ENCODE results near the gene GRIK2.
A peak's percentile ranks its signal among the peaks of the same experiment; 100 is the strongest.

The GRIK2 gene

GRCh38 chr6:101454106-101454676 is 60.7 kb downstream of the GRIK2 start:
- no peak for DNase-seq (ENCODE audit: low read depth)

- DNase-seq (ENCODE audit: low read depth) = no peak
These were observed 64.8 kb downstream of the GRIK2 start for GRCh38 chr6:101458336-101458735.

- DNase-seq (ENCODE audit: low read depth) = no peak
These were observed 65.3 kb downstream of the GRIK2 start for GRCh38 chr6:101458826-101459225.

DNA sequence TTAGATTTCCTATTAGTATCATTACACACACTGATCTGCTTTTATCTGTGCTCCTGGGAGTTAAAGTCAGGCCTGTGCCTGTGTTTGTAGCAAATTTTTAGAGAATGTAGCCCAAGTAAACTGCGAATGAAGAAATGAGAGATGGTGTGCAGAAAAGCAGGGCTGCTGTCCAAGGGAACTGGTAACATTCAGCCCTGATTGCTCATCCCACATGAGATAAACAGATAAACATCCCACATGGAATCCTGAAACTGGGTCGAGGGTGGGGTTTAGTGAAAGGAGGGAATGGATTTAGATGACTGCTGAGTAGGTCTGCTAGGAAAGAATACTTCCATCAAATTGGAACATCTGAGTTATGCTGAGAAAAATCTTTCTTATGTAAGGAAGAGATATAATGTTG is 69.1 kb downstream of the GRIK2 start:
- DNase-seq (ENCODE audit: low read depth) = no peak

DNA sequence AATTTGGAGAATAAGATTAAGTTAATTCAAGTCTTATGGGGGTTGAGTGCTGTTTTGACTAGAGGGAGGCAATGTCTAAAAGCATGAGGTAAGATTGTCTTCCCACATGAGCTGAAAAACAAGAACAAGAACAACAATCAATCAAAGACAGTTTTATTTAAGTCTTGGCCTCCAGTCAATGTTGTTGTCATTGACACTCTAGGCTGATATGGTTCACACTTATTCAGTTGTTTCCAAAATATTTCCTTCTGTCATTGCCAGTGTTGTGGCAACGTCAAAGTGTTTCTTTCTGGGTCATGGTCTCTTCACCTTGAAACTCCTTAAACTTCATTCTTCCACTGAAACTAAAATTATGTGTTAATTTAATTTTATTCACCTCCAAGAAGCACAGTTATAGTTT is 72.4 kb downstream of the GRIK2 start:
- no peak for DNase-seq (ENCODE audit: low read depth)

DNA sequence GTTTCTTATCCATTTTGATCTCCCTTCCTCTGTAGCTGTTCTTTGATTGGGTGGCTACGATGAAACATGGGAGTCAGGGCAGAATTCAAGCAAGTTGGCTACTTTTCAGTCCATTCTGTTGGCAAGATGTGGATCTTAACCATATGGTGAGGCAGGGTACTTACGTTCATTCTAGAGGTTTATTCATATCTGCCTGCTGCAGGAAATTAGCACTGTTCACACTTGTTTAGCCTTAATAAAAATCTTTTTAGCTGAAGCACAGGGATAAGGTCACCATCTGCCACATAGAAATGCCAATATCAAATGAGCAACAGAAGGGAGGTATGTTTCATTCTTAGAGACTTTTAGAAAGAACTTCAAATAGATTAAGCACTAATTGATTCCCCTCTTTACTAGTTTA is 83.9 kb downstream of the GRIK2 start:
- DNase-seq (ENCODE audit: low read depth) = no peak

GRCh38 chr6:101478891-101479290 is 85.4 kb downstream of the GRIK2 start:
- DNase-seq (ENCODE audit: low read depth) = no peak

DNA sequence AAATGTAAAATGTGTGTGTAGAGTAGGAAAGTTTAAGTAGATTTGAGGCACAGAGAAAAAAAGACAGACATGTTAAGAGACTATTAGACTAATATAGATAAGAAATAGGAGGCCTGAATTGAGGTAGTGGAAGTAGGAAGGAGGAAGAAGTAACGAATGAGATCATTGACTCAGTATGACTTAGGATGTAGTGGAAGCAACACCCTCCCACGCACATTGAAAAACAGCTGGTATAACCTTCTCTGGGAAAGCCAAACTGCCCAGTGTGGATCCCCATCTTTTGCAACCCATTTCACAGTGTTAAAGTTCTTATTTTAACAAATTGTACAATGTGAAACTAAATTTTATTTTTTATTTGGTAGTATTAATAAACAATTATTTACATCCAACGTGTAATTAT is 89.1 kb downstream of the GRIK2 start:
- DNase-seq (ENCODE audit: low read depth) = no peak

- no peak for DNase-seq (ENCODE audit: low read depth)
These were observed 91.3 kb downstream of the GRIK2 start for GRCh38 chr6:101484781-101485180.

- DNase-seq (ENCODE audit: low read depth) = no peak
These were observed 92.6 kb downstream of the GRIK2 start for GRCh38 chr6:101486124-101486523.

GRCh38 chr6:101486726-101487125 is 93.2 kb downstream of the GRIK2 start:
- DNase-seq (ENCODE audit: low read depth) = no peak

DNA sequence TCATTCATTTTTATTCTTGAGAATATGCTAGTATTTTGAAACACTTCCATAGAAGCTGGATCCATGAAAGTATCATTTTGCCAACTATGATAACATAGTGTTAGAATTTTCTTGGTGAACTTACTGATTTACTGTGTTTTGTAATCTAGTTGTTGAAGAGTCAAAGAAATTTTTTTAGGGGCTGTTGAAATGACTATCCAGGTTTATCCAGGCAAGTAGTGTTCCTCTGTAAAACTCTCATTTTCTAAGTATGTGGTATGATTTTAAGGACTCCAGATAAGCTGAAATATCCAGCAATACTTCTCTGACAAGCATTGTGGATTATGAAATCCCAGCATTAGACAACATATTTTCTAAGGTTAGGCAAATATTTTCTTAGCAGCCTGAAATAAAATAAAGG is 95.9 kb downstream of the GRIK2 start:
- no peak for DNase-seq (ENCODE audit: low read depth)

DNA sequence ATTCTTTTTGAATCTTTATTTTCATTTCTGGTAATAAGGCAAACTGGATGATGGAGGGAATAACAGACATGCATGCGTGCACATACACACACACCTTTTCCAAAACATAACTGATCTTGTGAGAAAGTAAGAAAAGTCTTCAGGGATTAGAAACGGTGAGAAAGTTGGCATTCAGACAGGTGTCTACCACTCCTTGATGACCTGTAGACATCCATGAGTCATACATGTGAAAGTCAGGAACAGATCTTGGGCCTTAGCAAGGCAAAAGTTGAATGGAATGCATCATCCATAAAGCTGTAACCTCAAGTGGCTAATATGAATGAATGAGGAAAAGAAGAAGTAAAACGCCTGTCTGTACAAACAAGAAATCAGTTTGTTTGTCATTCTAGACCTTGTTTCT is 97.3 kb downstream of the GRIK2 start:
- DNase-seq (ENCODE audit: low read depth) = no peak

GRCh38 chr6:101502818-101503217 is 109.3 kb downstream of the GRIK2 start:
- no peak for DNase-seq (ENCODE audit: low read depth)

DNA sequence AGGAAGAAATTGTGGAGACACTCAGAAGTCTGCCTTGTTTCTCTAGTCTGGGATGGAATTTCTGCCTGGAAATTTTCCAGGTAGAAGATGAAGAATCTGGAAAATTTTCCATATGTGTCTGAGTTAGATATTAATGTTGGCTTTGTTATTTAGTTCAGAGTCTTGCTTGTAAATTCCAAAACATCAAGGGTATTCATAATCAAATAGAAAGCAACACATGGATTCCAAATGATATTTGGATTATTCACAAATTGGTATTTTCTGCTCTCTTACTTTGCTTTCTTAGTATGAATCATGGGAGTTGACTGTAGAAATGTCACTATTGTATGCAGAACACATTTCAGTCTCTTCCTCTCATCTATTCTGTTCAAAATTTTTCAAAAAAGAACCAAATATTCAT is 116.0 kb downstream of the GRIK2 start:
- peak; percentile 18 for DNase-seq (ENCODE audit: low read depth)

GRCh38 chr6:101513181-101513580 is 119.7 kb downstream of the GRIK2 start:
- no peak for DNase-seq (ENCODE audit: low read depth)

GRCh38 chr6:101516578-101516977 is 123.1 kb downstream of the GRIK2 start:
- DNase-seq (ENCODE audit: low read depth) = no peak

GRCh38 chr6:101517632-101518031 is 124.1 kb downstream of the GRIK2 start:
- DNase-seq (ENCODE audit: low read depth) = no peak

DNA sequence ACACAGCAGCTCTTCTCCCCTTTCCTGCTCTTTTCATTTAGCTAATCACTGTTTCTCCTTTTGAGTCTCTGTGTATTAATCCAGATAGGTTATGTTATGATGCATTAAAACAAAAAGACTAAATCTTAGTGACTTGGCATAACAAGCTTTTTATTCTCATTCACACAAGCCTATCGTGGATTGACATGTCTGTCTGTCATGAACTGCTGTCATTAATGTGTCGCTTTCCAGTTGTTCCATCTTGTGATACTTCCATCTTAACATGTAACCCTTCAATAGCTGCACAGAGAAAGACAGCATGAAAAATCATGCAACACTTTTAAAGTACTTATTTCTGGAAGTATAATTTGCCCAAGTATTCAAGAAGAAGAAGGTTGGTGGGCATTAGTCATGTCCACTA is 128.7 kb downstream of the GRIK2 start:
- DNase-seq (ENCODE audit: low read depth) = no peak

DNA sequence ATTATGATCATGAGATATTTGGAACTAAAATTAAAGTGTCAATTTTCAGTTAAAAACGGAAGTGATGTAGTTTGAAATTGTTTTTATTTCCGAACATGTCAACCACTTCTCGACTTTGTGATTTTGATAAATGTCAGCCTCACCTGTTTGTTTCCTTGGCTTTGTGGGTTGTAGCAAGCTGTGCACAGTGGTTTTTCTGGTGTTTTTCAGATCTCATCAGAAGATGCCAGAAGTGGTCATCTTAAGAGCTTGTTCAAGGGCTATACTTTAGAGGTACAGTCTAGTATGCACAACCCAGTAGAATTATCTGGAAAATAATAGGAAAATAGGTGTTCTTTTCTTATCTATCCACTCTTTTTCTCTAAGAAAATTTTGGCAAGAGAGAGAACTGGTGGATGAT is 134.0 kb downstream of the GRIK2 start:
- no peak for DNase-seq (ENCODE audit: low read depth)

GRCh38 chr6:101528801-101529200 is 135.3 kb downstream of the GRIK2 start:
- no peak for DNase-seq (ENCODE audit: low read depth)

- no peak for DNase-seq (ENCODE audit: low read depth)
These were observed 138.0 kb downstream of the GRIK2 start for GRCh38 chr6:101531538-101531937.

DNA sequence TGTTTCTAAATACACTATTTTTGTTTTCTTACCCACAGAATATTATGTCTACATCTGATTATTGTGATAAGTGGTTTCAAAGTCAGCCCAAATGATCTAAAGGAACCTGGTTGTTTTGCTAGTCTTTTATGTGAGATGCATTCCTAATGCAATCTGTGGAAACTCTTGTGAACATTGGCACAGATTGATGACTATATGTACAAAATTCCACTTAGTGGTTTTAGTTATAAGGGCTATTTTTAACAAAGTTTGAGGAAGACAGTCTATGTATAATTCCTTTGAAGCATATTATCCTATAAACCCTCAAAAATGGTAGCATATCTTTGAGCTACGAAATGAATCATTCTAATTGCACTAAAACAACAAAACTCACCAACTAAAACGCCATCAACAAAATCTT is 140.9 kb downstream of the GRIK2 start:
- DNase-seq (ENCODE audit: low read depth) = no peak

GRCh38 chr6:101534821-101535220 is 141.3 kb downstream of the GRIK2 start:
- DNase-seq (ENCODE audit: low read depth) = no peak

DNA sequence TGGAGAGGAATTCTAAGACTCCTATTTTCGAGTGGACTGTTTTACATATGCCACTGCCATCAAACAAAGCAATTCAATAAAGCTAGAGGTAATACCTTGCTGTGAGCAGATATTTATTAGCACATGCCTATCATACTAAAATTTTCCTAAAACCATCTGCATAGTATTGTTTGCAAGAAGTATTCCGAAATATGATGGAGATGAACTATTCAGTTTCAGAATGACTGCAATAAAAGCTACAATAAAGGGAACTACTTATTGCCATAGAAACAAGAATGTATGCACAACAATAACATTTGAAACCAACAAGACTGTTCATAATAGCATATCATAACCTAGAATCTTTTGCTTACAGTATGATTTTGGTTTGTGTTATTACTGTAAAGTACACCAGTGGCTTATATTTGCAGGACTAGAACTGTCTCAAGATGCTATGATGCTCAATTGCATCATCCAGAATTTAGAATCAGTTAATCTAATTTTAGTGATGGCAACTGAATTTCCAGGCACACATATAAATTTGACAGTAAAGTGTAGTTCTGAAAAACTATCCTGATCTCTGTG is 144.3 kb downstream of the GRIK2 start:
- DNase-seq (ENCODE audit: low read depth) = no peak
